ENCODE results near the gene FRK. TPM values are rescaled to one million over a fixed set of nuclear protein-coding genes. Genes with fewer than 3 reads are reported as not detected.
A peak's percentile ranks its signal among the peaks of the same experiment; 100 is the strongest.

FRK gene
- polyA plus RNA-seq, 3 donors: not detected

DNA sequence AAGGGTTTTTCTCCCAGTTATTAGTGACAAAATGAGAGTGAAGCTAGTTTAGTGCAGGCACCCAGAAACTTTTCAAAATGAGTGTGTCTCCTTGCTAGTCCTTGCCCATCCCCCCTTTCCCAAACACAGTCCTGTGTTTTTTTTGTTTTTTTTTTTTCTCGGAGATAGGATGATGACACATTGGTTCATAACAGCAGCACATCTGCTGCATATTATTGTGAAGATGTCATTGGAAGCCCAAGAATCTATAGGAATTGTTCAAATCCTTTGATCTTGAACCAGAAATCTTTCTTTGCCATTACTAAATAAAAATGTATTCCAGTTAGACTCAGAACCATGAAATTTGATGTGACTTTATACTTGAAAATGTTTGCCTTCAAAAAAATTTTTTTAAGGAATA lies 162.4 kb downstream of the FRK start:
- no CpG with 5 or more reads among the region's 1 CpG for WGBS (ENCODE audit: insufficient coverage)
- Histone ChIP-seq H3K27ac (ENCODE audit: low read depth in 1 of 2, low read length in 2 of 2) (no peak overlapping the region), H3K27me3 (ENCODE audit: control insufficient read depth in 2 of 2, insufficient read depth in 2 of 2, low read length in 2 of 2) (no peaks in the 10 kb centered on the region), H3K4me1 (ENCODE audit: control insufficient read depth in 1 of 2, insufficient read depth in 2 of 2, low read length in 2 of 2) (no peaks in the 10 kb centered on the region), H3K9me3 (replicated peaks in 1 of 2; ENCODE audit: control insufficient read depth in 1 of 2, insufficient read depth in 1 of 2, low read length in 2 of 2) (no peaks in the 10 kb centered on the region), H3K79me2 (ENCODE audit: insufficient read depth, low read length) (no peaks in the 10 kb centered on the region), H2AFZ (ENCODE audit: insufficient read depth, low read depth, low read length, poor library complexity, severe bottlenecking) (no peak overlapping the region), H4K20me1 (ENCODE audit: insufficient read depth, low read length) (no peaks in the 10 kb centered on the region), H3K4me3 (replicated peaks in 1 of 3; ENCODE audit: low read depth in 2 of 3, low read length in 3 of 3) (no peak overlapping the region), H3K36me3 (replicated peaks in 1 of 2; ENCODE audit: control insufficient read depth in 1 of 2, insufficient read depth in 2 of 2, low read length in 2 of 2) (no peaks in the 10 kb centered on the region), H3K4me2 (replicated peaks; ENCODE audit: extremely low read depth, low read length, poor library complexity, severe bottlenecking) (no peak overlapping the region), H3K9ac (ENCODE audit: insufficient read depth, low read length, poor library complexity, severe bottlenecking) (no peak overlapping the region)
- Mint-ChIP-seq H3K27me3 (ENCODE audit: low read depth in 3 of 3) (peaks cover 0 to 2% (median 0%) of the 10 kb centered on the region in 3 donors), H3K27ac (no peak overlapping the region), H3K36me3 (no peaks in the 10 kb centered on the region), H3K4me3 (no peak overlapping the region), H3K4me1 (no peaks in the 10 kb centered on the region), H3K9me3 (peaks cover 0 to 2% (median 0%) of the 10 kb centered on the region in 7 donors)
- TF ChIP-seq, protein P1, sequence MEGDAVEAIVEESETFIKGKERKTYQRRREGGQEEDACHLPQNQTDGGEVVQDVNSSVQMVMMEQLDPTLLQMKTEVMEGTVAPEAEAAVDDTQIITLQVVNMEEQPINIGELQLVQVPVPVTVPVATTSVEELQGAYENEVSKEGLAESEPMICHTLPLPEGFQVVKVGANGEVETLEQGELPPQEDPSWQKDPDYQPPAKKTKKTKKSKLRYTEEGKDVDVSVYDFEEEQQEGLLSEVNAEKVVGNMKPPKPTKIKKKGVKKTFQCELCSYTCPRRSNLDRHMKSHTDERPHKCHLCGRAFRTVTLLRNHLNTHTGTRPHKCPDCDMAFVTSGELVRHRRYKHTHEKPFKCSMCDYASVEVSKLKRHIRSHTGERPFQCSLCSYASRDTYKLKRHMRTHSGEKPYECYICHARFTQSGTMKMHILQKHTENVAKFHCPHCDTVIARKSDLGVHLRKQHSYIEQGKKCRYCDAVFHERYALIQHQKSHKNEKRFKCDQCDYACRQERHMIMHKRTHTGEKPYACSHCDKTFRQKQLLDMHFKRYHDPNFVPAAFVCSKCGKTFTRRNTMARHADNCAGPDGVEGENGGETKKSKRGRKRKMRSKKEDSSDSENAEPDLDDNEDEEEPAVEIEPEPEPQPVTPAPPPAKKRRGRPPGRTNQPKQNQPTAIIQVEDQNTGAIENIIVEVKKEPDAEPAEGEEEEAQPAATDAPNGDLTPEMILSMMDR (IDR thresholded peaks at IDR 0.05): no peak
- DNase-seq: no peak
- intact Hi-C loops (cut with micrococcal nuclease): no loop called here

DNA sequence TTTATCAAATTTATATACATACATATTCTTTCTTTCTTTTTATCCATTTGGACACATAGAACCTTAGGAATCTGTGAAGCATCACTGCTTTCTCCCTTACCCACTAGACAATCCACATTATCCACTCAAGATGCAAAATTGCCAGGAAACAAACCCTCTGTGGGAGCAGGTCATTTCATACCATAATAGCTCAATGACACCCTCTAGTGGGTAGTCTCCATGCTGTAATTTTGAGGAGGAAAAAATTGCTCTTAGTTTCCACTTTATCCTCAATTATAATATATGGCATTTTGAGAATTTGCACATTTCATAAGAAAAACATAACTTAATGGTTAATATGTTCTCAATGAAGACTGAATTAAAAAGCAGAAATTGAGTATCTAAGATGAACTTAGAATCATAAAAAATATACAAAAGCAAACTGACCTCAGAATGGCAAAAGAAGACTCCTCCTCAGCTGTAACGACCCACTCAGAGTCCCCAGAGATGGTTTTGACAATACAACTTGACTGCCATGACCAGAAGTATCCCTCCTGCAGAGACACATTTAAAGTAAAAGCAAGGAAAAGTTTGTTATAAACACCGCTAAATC lies 164.1 kb downstream of the FRK start:
- Histone ChIP-seq H3K9ac (ENCODE audit: insufficient read depth, low read length, poor library complexity, severe bottlenecking) (no peak overlapping the region), H3K4me1 (ENCODE audit: control insufficient read depth in 1 of 2, insufficient read depth in 2 of 2, low read length in 2 of 2) (no peaks in the 10 kb centered on the region), H3K79me2 (ENCODE audit: insufficient read depth, low read length) (no peaks in the 10 kb centered on the region), H3K36me3 (replicated peaks in 1 of 2; ENCODE audit: control insufficient read depth in 1 of 2, insufficient read depth in 2 of 2, low read length in 2 of 2) (no peaks in the 10 kb centered on the region), H3K4me3 (replicated peaks in 1 of 3; ENCODE audit: low read depth in 2 of 3, low read length in 3 of 3) (no peak overlapping the region), H4K20me1 (ENCODE audit: insufficient read depth, low read length) (no peaks in the 10 kb centered on the region), H3K9me3 (replicated peaks in 1 of 2; ENCODE audit: control insufficient read depth in 1 of 2, insufficient read depth in 1 of 2, low read length in 2 of 2) (no peaks in the 10 kb centered on the region), H3K27me3 (ENCODE audit: control insufficient read depth in 2 of 2, insufficient read depth in 2 of 2, low read length in 2 of 2) (no peaks in the 10 kb centered on the region), H2AFZ (ENCODE audit: insufficient read depth, low read depth, low read length, poor library complexity, severe bottlenecking) (no peak overlapping the region), H3K4me2 (replicated peaks; ENCODE audit: extremely low read depth, low read length, poor library complexity, severe bottlenecking) (no peak overlapping the region), H3K27ac (ENCODE audit: low read depth in 1 of 2, low read length in 2 of 2) (no peak overlapping the region)
- Mint-ChIP-seq H3K9me3 (no peaks in the 10 kb centered on the region), H3K4me3 (no peak overlapping the region), H3K36me3 (no peaks in the 10 kb centered on the region), H3K4me1 (no peaks in the 10 kb centered on the region), H3K27me3 (ENCODE audit: low read depth in 3 of 3) (peaks cover 0 to 2% (median 0%) of the 10 kb centered on the region in 3 donors), H3K27ac (no peak overlapping the region)
- TF ChIP-seq, protein P1 (IDR thresholded peaks at IDR 0.05): peak; percentile 50
- DNase-seq: no peak
- intact Hi-C loops (cut with micrococcal nuclease): no loop called here
- no CpG with 5 or more reads among the region's 2 CpGs for WGBS (ENCODE audit: insufficient coverage)
